Measurements from ENCODE around the gene KBTBD6.
"Not testable (repeated sequence)": the region's sequence is repeated elsewhere in the genome, so short reads cannot be mapped to it uniquely, and the experiment has no call there.

The KBTBD6 gene, protein sequence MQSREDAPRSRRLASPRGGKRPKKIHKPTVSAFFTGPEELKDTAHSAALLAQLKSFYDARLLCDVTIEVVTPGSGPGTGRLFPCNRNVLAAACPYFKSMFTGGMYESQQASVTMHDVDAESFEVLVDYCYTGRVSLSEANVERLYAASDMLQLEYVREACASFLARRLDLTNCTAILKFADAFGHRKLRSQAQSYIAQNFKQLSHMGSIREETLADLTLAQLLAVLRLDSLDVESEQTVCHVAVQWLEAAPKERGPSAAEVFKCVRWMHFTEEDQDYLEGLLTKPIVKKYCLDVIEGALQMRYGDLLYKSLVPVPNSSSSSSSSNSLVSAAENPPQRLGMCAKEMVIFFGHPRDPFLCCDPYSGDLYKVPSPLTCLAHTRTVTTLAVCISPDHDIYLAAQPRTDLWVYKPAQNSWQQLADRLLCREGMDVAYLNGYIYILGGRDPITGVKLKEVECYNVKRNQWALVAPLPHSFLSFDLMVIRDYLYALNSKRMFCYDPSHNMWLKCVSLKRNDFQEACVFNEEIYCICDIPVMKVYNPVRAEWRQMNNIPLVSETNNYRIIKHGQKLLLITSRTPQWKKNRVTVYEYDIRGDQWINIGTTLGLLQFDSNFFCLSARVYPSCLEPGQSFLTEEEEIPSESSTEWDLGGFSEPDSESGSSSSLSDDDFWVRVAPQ

DNA sequence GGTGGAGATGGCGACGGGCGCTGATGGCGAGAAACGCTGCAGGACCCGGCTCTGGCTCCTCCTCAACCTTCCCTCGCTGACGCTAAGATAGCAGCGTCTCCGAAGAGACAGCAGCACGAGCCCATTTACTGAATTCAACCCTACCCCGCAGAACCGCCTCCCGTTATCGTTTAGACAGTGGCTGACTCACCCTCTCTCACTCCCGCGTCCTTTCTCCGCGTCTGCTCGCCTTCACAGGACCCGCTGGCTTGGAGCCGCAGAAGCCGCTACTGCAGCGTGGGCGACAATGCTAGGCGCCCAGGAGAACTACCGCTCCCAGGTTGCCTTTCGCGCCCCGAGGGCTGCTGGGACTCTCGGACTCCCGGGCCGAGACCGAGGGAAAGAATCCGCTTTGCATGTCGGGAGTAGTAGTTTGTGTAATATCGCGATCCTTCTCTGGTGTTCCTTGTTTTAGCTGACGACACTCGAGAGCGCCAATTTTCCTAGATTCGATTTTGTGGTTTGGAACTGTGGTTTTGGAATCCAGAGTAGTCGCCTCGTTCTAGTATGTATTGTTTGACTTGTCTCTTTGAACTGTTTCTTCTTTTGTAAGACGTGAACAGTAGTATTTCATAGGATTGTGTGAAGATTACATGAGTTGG, at the start of gene KBTBD6:
TSS of gene KBTBD6 (minus strand) at position 291 of the 641 bp plus-strand sequence. CDS start 291 bp downstream, outside the sequence.
- H3K9me3 ChIP-seq (ENCODE audit: control insufficient read depth in 1 of 2, low read length in 2 of 2): no peaks in the 10 kb centered on the region
- H3K9ac ChIP-seq (ENCODE audit: low read depth in 1 of 2, low read length in 2 of 2): peak within 1 kb of the TSS; percentile 77 to 80
- no peaks in the 10 kb centered on the region for H3K36me3 ChIP-seq (ENCODE audit: control insufficient read depth in 1 of 2, insufficient read depth in 2 of 2, low read length in 2 of 2)
- H3K4me1 ChIP-seq (ENCODE audit: control insufficient read depth in 1 of 2, insufficient read depth in 2 of 2, low read length in 2 of 2): peaks cover 12 to 26% of the 10 kb centered on the region in 2 donors
- no peaks in the 10 kb centered on the region for H3K27me3 ChIP-seq (ENCODE audit: control insufficient read depth in 1 of 2, insufficient read depth in 2 of 2, low read length in 2 of 2)
- H3K4me3 ChIP-seq (ENCODE audit: low read depth in 1 of 2, low read length in 2 of 2): peak within 1 kb of the TSS; percentile 77 to 93
- H3K27ac ChIP-seq (ENCODE audit: low read depth, low read length): peak within 1 kb of the TSS; percentile 46

- Histone ChIP-seq H3K4me3 (ENCODE audit: low read depth in 1 of 2, low read length in 2 of 2) (no peak overlapping the region), H3K27ac (ENCODE audit: low read depth, low read length) (no peak overlapping the region), H3K9me3 (ENCODE audit: control insufficient read depth in 1 of 2, low read length in 2 of 2) (no peaks in the 10 kb centered on the region), H3K27me3 (ENCODE audit: control insufficient read depth in 1 of 2, insufficient read depth in 2 of 2, low read length in 2 of 2) (no peaks in the 10 kb centered on the region), H3K4me1 (ENCODE audit: control insufficient read depth in 1 of 2, insufficient read depth in 2 of 2, low read length in 2 of 2) (no peaks in the 10 kb centered on the region), H3K9ac (ENCODE audit: low read depth in 1 of 2, low read length in 2 of 2) (no peak overlapping the region), H3K36me3 (ENCODE audit: control insufficient read depth in 1 of 2, insufficient read depth in 2 of 2, low read length in 2 of 2) (no peaks in the 10 kb centered on the region)
These were observed 49.6 kb upstream of the KBTBD6 start for GRCh38 chr13:41182231-41182630.

- no peaks in the 10 kb centered on the region for H3K4me1 ChIP-seq (ENCODE audit: control insufficient read depth in 1 of 2, insufficient read depth in 2 of 2, low read length in 2 of 2)
- H3K9me3 ChIP-seq (ENCODE audit: control insufficient read depth in 1 of 2, low read length in 2 of 2): peaks cover 3% of the 10 kb centered on the region in 2 donors
- no peak overlapping the region for H3K4me3 ChIP-seq (ENCODE audit: low read depth in 1 of 2, low read length in 2 of 2)
- H3K27me3 ChIP-seq (ENCODE audit: control insufficient read depth in 1 of 2, insufficient read depth in 2 of 2, low read length in 2 of 2): no peaks in the 10 kb centered on the region
- no peak overlapping the region for H3K9ac ChIP-seq (ENCODE audit: low read depth in 1 of 2, low read length in 2 of 2)
- H3K36me3 ChIP-seq (ENCODE audit: control insufficient read depth in 1 of 2, insufficient read depth in 2 of 2, low read length in 2 of 2): no peaks in the 10 kb centered on the region
- H3K27ac ChIP-seq (ENCODE audit: low read depth, low read length): no peak overlapping the region
These were observed 47.1 kb upstream of the KBTBD6 start for GRCh38 chr13:41179593-41180250.

GRCh38 chr13:41178040-41178439, 45.4 kb upstream of the KBTBD6 start:
- H3K36me3 ChIP-seq (ENCODE audit: control insufficient read depth in 1 of 2, insufficient read depth in 2 of 2, low read length in 2 of 2): no peaks in the 10 kb centered on the region
- no peak overlapping the region for H3K27ac ChIP-seq (ENCODE audit: low read depth, low read length)
- no peak overlapping the region for H3K9ac ChIP-seq (ENCODE audit: low read depth in 1 of 2, low read length in 2 of 2)
- no peaks in the 10 kb centered on the region for H3K4me1 ChIP-seq (ENCODE audit: control insufficient read depth in 1 of 2, insufficient read depth in 2 of 2, low read length in 2 of 2)
- peaks cover 7% of the 10 kb centered on the region in 2 donors for H3K9me3 ChIP-seq (ENCODE audit: control insufficient read depth in 1 of 2, low read length in 2 of 2)
- no peaks in the 10 kb centered on the region for H3K27me3 ChIP-seq (ENCODE audit: control insufficient read depth in 1 of 2, insufficient read depth in 2 of 2, low read length in 2 of 2)
- no peak overlapping the region for H3K4me3 ChIP-seq (ENCODE audit: low read depth in 1 of 2, low read length in 2 of 2)

DNA sequence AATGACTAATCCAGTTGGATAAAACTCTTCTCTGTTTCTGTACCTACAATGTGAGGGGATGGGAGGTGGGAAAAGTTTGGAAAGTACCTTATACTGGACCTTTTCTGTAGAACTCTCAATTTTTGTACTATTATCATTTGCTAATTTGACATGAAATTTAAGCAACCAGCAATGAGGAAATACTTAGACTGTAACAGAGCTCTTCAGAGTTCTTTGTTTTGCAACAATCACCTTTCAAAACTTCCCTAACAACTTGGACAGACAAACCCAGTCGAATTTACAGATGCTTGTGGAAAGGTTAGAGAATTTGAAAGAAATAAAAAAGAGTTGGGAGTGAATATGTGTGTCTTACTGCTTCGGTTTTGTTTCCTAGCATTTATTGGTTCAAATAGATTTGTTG, 45.0 kb upstream of the KBTBD6 start:
- Histone ChIP-seq H3K4me1 (ENCODE audit: control insufficient read depth in 1 of 2, insufficient read depth in 2 of 2, low read length in 2 of 2) (no peaks in the 10 kb centered on the region), H3K27me3 (ENCODE audit: control insufficient read depth in 1 of 2, insufficient read depth in 2 of 2, low read length in 2 of 2) (no peaks in the 10 kb centered on the region), H3K36me3 (ENCODE audit: control insufficient read depth in 1 of 2, insufficient read depth in 2 of 2, low read length in 2 of 2) (no peaks in the 10 kb centered on the region), H3K4me3 (ENCODE audit: low read depth in 1 of 2, low read length in 2 of 2) (no peak overlapping the region), H3K27ac (ENCODE audit: low read depth, low read length) (no peak overlapping the region), H3K9me3 (ENCODE audit: control insufficient read depth in 1 of 2, low read length in 2 of 2) (peaks cover 7% of the 10 kb centered on the region in 2 donors), H3K9ac (ENCODE audit: low read depth in 1 of 2, low read length in 2 of 2) (no peak overlapping the region)

GRCh38 chr13:41175576-41175975, 43.0 kb upstream of the KBTBD6 start:
- H3K27ac ChIP-seq (ENCODE audit: low read depth, low read length); H3K27me3 ChIP-seq (ENCODE audit: control insufficient read depth in 1 of 2, insufficient read depth in 2 of 2, low read length in 2 of 2); H3K36me3 ChIP-seq (ENCODE audit: control insufficient read depth in 1 of 2, insufficient read depth in 2 of 2, low read length in 2 of 2); H3K4me1 ChIP-seq (ENCODE audit: control insufficient read depth in 1 of 2, insufficient read depth in 2 of 2, low read length in 2 of 2); H3K9me3 ChIP-seq (ENCODE audit: control insufficient read depth in 1 of 2, low read length in 2 of 2); H3K4me3 ChIP-seq (ENCODE audit: low read depth in 1 of 2, low read length in 2 of 2); H3K9ac ChIP-seq (ENCODE audit: low read depth in 1 of 2, low read length in 2 of 2): not testable (repeated sequence)

DNA sequence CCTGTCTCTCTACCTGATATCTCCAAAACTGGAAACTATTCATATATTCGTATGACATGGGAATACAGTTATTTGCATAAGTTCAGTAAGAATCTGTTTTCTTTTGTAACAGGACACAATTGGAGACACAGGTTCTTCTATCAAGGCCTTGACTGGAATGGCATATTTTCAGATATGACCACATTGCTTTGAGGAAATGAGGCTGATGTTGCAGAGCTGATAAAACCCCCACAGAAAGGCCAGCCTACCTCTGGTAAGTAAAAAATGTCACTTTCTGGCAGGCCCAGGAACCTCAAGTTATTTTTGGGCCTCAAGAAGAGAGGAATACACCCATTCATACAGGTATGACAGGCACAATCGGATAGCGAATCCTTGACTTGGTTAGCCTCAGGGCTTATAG, 29.5 kb upstream of the KBTBD6 start:
- Histone ChIP-seq H3K4me1 (ENCODE audit: control insufficient read depth in 1 of 2, insufficient read depth in 2 of 2, low read length in 2 of 2) (no peaks in the 10 kb centered on the region), H3K27ac (ENCODE audit: low read depth, low read length) (no peak overlapping the region), H3K9me3 (ENCODE audit: control insufficient read depth in 1 of 2, low read length in 2 of 2) (no peaks in the 10 kb centered on the region), H3K27me3 (ENCODE audit: control insufficient read depth in 1 of 2, insufficient read depth in 2 of 2, low read length in 2 of 2) (no peaks in the 10 kb centered on the region), H3K9ac (ENCODE audit: low read depth in 1 of 2, low read length in 2 of 2) (no peak overlapping the region), H3K36me3 (ENCODE audit: control insufficient read depth in 1 of 2, insufficient read depth in 2 of 2, low read length in 2 of 2) (no peaks in the 10 kb centered on the region), H3K4me3 (ENCODE audit: low read depth in 1 of 2, low read length in 2 of 2) (no peak overlapping the region)

- H3K9me3 ChIP-seq (ENCODE audit: control insufficient read depth in 1 of 2, low read length in 2 of 2): no peaks in the 10 kb centered on the region
- H3K36me3 ChIP-seq (ENCODE audit: control insufficient read depth in 1 of 2, insufficient read depth in 2 of 2, low read length in 2 of 2): no peaks in the 10 kb centered on the region
- no peaks in the 10 kb centered on the region for H3K4me1 ChIP-seq (ENCODE audit: control insufficient read depth in 1 of 2, insufficient read depth in 2 of 2, low read length in 2 of 2)
- H3K27me3 ChIP-seq (ENCODE audit: control insufficient read depth in 1 of 2, insufficient read depth in 2 of 2, low read length in 2 of 2): no peaks in the 10 kb centered on the region
- H3K27ac ChIP-seq (ENCODE audit: low read depth, low read length): no peak overlapping the region
- H3K9ac ChIP-seq (ENCODE audit: low read depth in 1 of 2, low read length in 2 of 2): no peak overlapping the region
- H3K4me3 ChIP-seq (ENCODE audit: low read depth in 1 of 2, low read length in 2 of 2): no peak overlapping the region
These were observed 26.6 kb upstream of the KBTBD6 start for GRCh38 chr13:41159174-41159573.

GRCh38 chr13:41157048-41157717, 24.6 kb upstream of the KBTBD6 start:
- Histone ChIP-seq H3K27me3 (ENCODE audit: control insufficient read depth in 1 of 2, insufficient read depth in 2 of 2, low read length in 2 of 2) (no peaks in the 10 kb centered on the region), H3K4me1 (ENCODE audit: control insufficient read depth in 1 of 2, insufficient read depth in 2 of 2, low read length in 2 of 2) (no peaks in the 10 kb centered on the region), H3K9ac (ENCODE audit: low read depth in 1 of 2, low read length in 2 of 2) (no peak overlapping the region), H3K36me3 (ENCODE audit: control insufficient read depth in 1 of 2, insufficient read depth in 2 of 2, low read length in 2 of 2) (no peaks in the 10 kb centered on the region), H3K4me3 (ENCODE audit: low read depth in 1 of 2, low read length in 2 of 2) (no peak overlapping the region), H3K9me3 (ENCODE audit: control insufficient read depth in 1 of 2, low read length in 2 of 2) (peaks cover 4 to 6% of the 10 kb centered on the region in 2 donors), H3K27ac (ENCODE audit: low read depth, low read length) (no peak overlapping the region)
